Hepatic stellate cell (primary cell): ENCODE data around the gene NTF4.

Experiments used
- DNase-seq: peaks from one replicate; pipeline ENCODE4 v3.0.0; 2011; ENCODE audit warnings: low spot score

Gene NTF4

GRCh38 chr19:49064768-49065611 is at the start of gene NTF4:
NTF4 (minus strand) TSS chr19:49064818; CDS start chr19:49061997, 2,821 bp downstream.
- DNase-seq: peak; percentile 52

GRCh38 chr19:49113762-49114629 is 49.4 kb upstream of the NTF4 start, which contains the start of gene LIN7B:
LIN7B (plus strand) TSS chr19:49114370; CDS start chr19:49114405, 35 bp downstream.
- DNase-seq: peak; percentile 87

GRCh38 chr19:49111218-49111998 is 46.8 kb upstream of the NTF4 start:
- no peak for DNase-seq

- DNase-seq: peak; percentile 67
Measured at GRCh38 chr19:49110567-49110966, 45.9 kb upstream of the NTF4 start.

GRCh38 chr19:49109569-49110233 is 45.1 kb upstream of the NTF4 start:
- DNase-seq: no peak

GRCh38 chr19:49109051-49109450 is 44.4 kb upstream of the NTF4 start:
- no peak for DNase-seq

GRCh38 chr19:49107625-49108459 is 43.2 kb upstream of the NTF4 start:
- DNase-seq: no peak

- peak; percentile 44 for DNase-seq
Measured at GRCh38 chr19:49106648-49107135, 42.1 kb upstream of the NTF4 start.

- DNase-seq: no peak
Measured at GRCh38 chr19:49104229-49104864, 39.7 kb upstream of the NTF4 start.

- DNase-seq: no peak
Measured at GRCh38 chr19:49103331-49104085, 38.9 kb upstream of the NTF4 start.

- no peak for DNase-seq
Measured at GRCh38 chr19:49102303-49102702, 37.7 kb upstream of the NTF4 start.

- no peak for DNase-seq
Measured at GRCh38 chr19:49101160-49101559, 36.5 kb upstream of the NTF4 start.

GRCh38 chr19:49098795-49099194 is 34.2 kb upstream of the NTF4 start:
- no peak for DNase-seq

GRCh38 chr19:49097453-49098288 is 33.1 kb upstream of the NTF4 start:
- peak; percentile 81 for DNase-seq

- no peak for DNase-seq
Measured at GRCh38 chr19:49094505-49095482, 30.2 kb upstream of the NTF4 start.

- no peak for DNase-seq
Measured at GRCh38 chr19:49092686-49093085, 28.1 kb upstream of the NTF4 start.
